HG03469 (cell line): ENCODE data around the gene SYNJ1.
"Not testable (repeated sequence)": the region's sequence is repeated elsewhere in the genome, so short reads cannot be mapped to it uniquely, and the experiment has no call there.

Source experiments
- ATAC-seq: cut with Tn5 transposase; IDR thresholded peaks from one replicate; pipeline ENCODE4 v1.9.1; 2021; ENCODE audit warnings: mild to moderate bottlenecking, moderate library complexity, moderate number of reproducible peaks; ENCODE audit not compliant: unreplicated experiment

SYNJ1 gene

GRCh38 chr21:32695482-32695881 is 32.3 kb downstream of the SYNJ1 start:
- ATAC-seq: not testable (repeated sequence)

GRCh38 chr21:32693581-32693980 is 34.2 kb downstream of the SYNJ1 start:
- no peak for ATAC-seq

DNA sequence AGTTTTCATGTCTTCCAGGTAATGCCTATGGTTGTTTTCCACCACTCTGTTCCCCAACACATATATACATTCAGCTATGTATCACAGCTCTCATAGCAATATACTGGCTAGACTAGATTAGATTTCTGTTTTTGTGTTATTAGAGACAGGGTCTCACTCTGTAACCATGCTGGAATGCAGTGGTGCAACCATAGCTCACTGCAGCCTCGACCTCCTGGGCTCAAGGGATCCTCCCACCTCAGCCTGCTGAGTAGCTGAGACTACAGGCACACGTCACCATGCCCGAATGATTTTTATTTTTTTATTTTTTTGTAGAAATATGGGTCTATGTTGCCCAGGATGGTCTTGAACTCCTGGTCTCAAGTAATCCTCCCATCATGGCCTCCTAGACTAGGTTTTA is 37.7 kb downstream of the SYNJ1 start:
- no peak for ATAC-seq

- ATAC-seq: no peak
Measured at GRCh38 chr21:32687643-32688345, 40.0 kb downstream of the SYNJ1 start.

- ATAC-seq: no peak
Measured at GRCh38 chr21:32682696-32683474, 44.9 kb downstream of the SYNJ1 start.

DNA sequence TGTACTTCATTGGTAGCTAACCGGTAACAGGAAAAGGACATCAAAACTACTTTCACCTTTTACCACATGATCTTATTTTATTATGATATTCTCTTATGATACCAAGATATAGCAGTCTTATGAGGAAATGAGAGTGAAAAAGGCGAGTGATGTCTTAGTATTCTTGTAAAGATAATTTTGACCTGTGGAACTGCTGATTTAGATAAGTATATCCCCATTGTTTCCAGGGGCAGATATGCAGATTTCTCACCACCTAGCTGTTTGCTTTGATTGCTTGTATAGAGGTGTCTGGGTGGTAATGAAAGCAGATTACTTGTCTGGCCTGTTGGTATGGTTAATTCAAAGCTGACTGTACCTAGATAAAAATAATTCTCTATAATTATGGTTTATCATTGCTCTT is 53.1 kb downstream of the SYNJ1 start:
- ATAC-seq: no peak

- ATAC-seq: no peak
Measured at GRCh38 chr21:32674038-32674437, 53.8 kb downstream of the SYNJ1 start.

GRCh38 chr21:32666258-32666657 is 61.6 kb downstream of the SYNJ1 start:
- no peak for ATAC-seq

- not testable (repeated sequence) for ATAC-seq
Measured at GRCh38 chr21:32664095-32664494, 63.7 kb downstream of the SYNJ1 start.

- not testable (repeated sequence) for ATAC-seq
Measured at GRCh38 chr21:32661981-32662380, 65.8 kb downstream of the SYNJ1 start.

GRCh38 chr21:32661026-32661782 is 66.6 kb downstream of the SYNJ1 start:
- ATAC-seq: not testable (repeated sequence)

DNA sequence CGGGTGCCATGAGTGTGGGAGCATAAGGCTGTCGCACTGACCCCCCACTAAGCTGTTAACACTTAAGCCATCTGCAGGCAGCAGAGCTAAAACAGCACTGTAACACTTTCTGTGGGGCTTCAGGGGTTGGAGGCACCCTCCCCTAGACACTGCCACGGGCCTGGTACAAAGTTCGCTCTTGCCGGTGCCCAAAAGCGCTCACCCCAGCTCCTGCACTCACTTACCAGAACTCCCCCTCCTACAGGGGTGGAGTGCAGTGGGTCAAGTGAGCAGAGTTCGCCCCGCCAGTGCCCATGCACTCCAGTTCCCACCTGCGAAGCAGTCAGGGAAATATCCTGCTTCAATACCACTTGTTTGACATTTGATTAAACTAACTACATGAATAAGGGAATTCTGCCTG is 69.3 kb downstream of the SYNJ1 start:
- ATAC-seq: no peak

DNA sequence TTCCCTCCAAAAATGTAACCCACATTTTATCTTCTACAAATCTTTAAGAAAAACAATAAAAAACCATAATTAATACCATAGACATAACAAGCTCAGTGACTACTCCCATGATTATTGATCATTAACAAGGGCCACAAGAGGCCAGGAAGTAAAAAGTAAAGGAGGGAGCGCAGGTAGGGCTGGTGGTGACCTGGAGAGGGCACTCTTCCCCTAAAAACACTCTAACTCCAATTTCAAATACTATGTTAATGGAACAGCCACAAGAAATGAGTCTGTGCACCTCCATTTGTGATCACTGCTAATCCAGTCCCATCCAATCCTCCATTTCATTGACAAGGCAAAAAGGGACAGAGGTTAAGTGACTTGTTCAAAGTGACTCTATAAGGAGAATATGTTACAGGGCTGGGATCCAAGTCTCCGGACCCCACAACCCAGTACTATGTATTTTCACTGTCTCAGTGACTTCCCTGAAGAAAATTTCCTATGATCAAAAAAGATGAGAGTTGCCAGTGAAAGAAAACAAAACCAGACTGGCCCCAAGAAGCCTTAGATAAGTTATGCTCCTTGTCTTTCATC is 74.4 kb downstream of the SYNJ1 start:
- ATAC-seq: no peak

DNA sequence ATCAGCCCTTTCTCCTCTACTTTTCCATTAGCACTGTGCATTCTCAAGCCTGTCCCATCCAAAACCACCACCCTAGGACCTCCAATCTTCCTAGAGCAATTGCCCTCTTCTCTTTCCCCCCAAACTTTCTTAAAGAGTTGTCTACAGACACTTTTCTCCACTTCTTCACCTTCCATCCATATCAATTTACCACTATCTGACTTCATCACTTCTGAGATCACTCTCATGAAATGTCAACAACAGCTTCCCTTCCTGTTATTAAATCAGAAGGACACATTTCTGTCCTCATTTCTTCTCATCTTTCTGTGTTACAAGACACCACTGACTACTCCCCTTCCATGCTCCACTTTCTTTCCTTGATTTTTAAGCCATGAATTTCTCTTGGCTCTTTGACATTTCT is 79.6 kb downstream of the SYNJ1 start:
- ATAC-seq: no peak

DNA sequence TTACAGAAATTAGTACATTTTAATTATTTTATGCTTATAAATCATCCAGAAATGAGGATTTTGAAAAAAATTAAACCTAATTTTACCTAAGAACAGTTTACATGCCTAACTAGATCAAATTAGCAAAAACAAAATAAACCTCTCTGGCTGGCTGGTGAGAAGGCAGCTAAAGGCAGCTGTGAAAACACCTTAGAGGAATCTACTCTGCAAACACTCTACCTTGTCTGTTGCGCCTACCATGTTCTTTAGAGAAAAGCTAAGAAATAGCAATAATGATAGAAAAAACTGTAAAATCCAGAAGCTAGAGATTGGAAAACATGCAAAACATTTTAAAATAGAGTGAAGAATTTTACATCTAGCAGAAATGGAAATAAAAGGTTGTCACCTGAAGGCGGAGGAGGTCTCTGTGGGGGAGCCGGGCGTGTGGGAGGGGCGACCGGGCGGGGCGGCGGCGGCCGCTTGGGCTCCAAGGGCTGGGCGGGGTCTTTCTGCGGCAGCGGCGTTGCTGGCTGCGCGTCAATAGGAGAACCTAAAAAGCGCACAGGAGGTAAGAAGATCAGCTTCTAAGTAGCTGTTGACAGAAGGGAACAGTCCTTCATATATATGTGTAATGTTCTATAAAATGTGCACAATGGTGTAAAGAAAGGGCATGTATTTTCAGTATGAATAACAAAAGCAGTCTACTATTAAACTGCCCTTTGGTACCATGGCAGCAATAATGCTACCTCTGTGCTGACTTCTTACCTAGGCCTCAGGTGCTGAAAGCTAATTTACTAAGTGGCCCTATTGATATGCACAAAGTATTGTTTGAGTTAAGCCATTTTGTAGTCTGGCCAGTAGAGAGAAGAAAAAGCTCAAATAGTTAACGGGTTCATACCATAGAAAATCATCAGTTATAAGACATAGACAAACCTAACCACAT is 82.3 kb downstream of the SYNJ1 start:
- no peak for ATAC-seq

DNA sequence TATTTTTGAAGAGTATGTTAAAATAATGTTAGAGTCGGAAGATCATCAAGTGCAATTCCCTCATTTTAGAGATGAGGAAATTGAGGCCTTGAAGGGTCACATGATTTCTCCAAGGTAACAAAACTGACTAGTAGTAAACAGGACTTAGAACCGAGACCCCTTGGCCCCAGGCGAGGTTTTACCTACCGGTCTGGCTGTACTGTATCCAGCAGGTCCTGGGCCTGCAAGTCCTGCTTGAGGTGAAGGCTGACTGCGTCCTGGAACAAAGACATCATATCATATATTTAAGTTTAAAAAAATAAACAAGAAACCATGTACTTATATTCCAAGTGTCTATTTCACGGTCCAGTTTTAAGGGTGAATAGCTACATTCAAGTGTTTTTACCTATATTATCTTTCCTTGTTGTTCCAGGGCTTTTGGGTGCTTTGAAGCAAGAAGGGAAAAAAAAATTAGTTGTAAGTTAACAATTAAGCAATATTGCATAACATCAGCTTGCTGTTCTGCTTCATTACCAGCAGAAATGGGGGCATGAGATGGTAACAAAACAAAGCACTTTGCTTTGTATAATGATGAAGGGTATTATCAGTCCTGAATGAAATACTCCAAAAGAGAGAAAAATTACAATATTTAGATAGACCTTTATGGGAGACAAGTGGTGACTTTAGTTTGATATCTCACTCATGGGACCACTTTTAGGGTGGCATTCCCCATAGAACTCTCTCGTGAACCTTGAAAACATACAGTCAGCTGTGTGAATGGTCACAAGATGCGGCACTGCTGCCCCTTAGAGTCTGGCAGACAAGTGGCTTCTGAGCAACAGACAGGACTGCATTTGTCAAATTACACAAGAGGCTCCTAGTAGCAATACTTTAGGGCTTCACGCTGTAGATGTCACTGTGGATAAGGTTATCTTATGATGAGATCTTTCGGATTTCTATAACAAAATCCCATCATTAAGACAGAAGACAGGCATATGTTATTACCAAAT is 85.8 kb downstream of the SYNJ1 start:
- no peak for ATAC-seq

DNA sequence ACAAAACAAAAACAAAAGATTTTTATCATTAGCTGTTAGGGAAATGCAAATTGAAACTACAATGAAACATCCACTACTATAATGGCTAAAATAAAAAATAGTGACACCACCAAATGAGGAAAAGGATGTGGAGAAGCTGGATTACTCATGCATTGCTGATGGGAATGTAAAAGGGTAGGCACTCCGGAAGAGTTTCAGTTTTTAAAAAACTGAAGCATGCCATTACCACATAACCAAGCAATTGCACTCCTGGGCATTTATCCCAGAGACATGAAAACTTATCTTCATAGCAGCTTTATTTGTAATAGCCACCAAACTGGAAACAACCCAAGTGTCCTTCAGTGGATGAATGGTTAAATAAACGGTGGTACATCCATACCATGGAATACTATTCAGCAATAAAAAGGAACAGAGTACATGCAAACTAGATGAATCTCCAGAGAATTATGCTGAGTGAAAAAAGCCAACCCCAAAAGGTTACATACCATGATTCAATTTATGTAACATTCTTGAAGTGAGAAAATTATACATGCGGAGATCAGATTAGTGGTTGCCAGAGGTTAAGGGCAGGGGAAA is 101.1 kb downstream of the SYNJ1 start:
- ATAC-seq: no peak

GRCh38 chr21:32618218-32618617 is 109.6 kb downstream of the SYNJ1 start:
- not testable (repeated sequence) for ATAC-seq
